HepG2 (cell line): ENCODE data around the gene GJD3. TPM values are rescaled to one million over a fixed set of nuclear protein-coding genes. Genes with fewer than 3 reads are reported as not detected.

Experiments
- AKAP8 ChIP-seq: sonication (generic); formaldehyde crosslinking; IDR thresholded peaks from 2 replicates; pipeline ENCODE4 v1.5.1; 2020; ENCODE audit warnings: mild to moderate bottlenecking, missing genetic modification reagents
- EP300 ChIP-seq, 3 experiments: sonication (generic) in 1 of 3; formaldehyde crosslinking in 1 of 3; IDR thresholded peaks; 2 replicates each; pipeline versions ENCODE4 v1.5.1 to v1.6.1; 2011 to 2020; ENCODE audit warnings: low read depth in 2 of 3, low read length in 2 of 3, borderline replicate concordance in 1 of 3, improper control_type of control experiment in 1 of 3, mild to moderate bottlenecking in 1 of 3, missing genetic modification reagents in 1 of 3, moderate library complexity in 1 of 3
- FOSL1 ChIP-seq: sonication (generic); formaldehyde crosslinking; IDR thresholded peaks from 2 replicates; pipeline ENCODE4 v1.9.0; 2021; ENCODE audit warnings: missing genetic modification reagents, borderline replicate concordance
- FOSL2 ChIP-seq: sonication (generic); formaldehyde crosslinking; IDR thresholded peaks from 2 replicates; pipeline ENCODE4 v1.4.0; 2020; ENCODE audit warnings: missing genetic modification reagents
- JUNB ChIP-seq: sonication (generic); formaldehyde crosslinking; IDR thresholded peaks from 2 replicates; pipeline ENCODE4 v1.8.0; 2022; ENCODE audit warnings: missing genetic modification reagents, mild to moderate bottlenecking, borderline replicate concordance
- MTA1 ChIP-seq: sonication (generic); formaldehyde crosslinking; IDR thresholded peaks from 2 replicates; pipeline ENCODE4 v1.4.0; 2020; ENCODE audit warnings: missing genetic modification reagents, mild to moderate bottlenecking, borderline replicate concordance
- MXI1 ChIP-seq: IDR thresholded peaks from 3 replicates; pipeline ENCODE4 v1.6.1; 2012; ENCODE audit warnings: low read depth, low read length, inconsistent platforms, borderline replicate concordance
- NFKB2 ChIP-seq: sonication (generic); formaldehyde crosslinking; IDR thresholded peaks from 2 replicates; pipeline ENCODE4 v1.4.0; 2020; ENCODE audit warnings: missing genetic modification reagents, borderline replicate concordance
- SAP130 ChIP-seq: IDR thresholded peaks from 2 replicates; pipeline ENCODE4 v1.6.1; 2016; ENCODE audit warnings: low read depth
- SRSF1 ChIP-seq: fragments of 200-400 bp; formaldehyde crosslinking; optimal IDR thresholded peaks from 2 replicates; pipeline ENCODE3; 2017; ENCODE audit warnings: mild to moderate bottlenecking, low read depth, low read length, moderate library complexity
- TEAD3 ChIP-seq: optimal IDR thresholded peaks from 2 replicates; pipeline ENCODE3; 2016; ENCODE audit warnings: borderline replicate concordance
- U2AF1 ChIP-seq: fragments of 200-400 bp; formaldehyde crosslinking; optimal IDR thresholded peaks from 2 replicates; pipeline ENCODE3; 2017; ENCODE audit warnings: mild to moderate bottlenecking, low read depth, low read length
- ZFAT ChIP-seq: sonication (generic); formaldehyde crosslinking; conservative IDR thresholded peaks from 2 replicates; pipeline ENCODE4 v1.8.1; 2023; ENCODE audit warnings: missing genetic modification reagents, inconsistent platforms
- ZFP41 ChIP-seq: sonication (generic); formaldehyde crosslinking; IDR thresholded peaks from 2 replicates; pipeline ENCODE4 v1.4.0; 2020; ENCODE audit warnings: mild to moderate bottlenecking, missing genetic modification reagents, borderline replicate concordance
- ZFYVE20 ChIP-seq: sonication (generic); formaldehyde crosslinking; IDR thresholded peaks from 2 replicates; pipeline ENCODE4 v1.8.0; 2023; ENCODE audit warnings: low read depth, mild to moderate bottlenecking, moderate library complexity, missing genetic modification reagents, borderline replicate concordance
- ZNF343 ChIP-seq: sonication (generic); formaldehyde crosslinking; IDR thresholded peaks from 2 replicates; pipeline ENCODE4 v1.4.0; 2020; ENCODE audit warnings: mild to moderate bottlenecking, missing genetic modification reagents
- ZNF589 ChIP-seq: sonication (generic); formaldehyde crosslinking; conservative IDR thresholded peaks from 2 replicates; pipeline ENCODE4 v1.8.0; 2022; ENCODE audit warnings: mild to moderate bottlenecking, moderate library complexity, missing genetic modification reagents
- ZNF83 ChIP-seq: sonication (generic); formaldehyde crosslinking; IDR thresholded peaks from 2 replicates; pipeline ENCODE4 v1.4.0; 2020; ENCODE audit warnings: missing genetic modification reagents, mild to moderate bottlenecking, borderline replicate concordance
- polyA plus RNA-seq, 8 experiments: library from polyadenylated mRNA; depleted of rRNA in 3 of 8; stranded (reverse) in 7 of 8; unstranded in 1 of 8; fragments of >200 nt; fragmentation: Illumina TruSeq in 4 of 8; extraction: Trizol in 4 of 8; gene quantifications; 2 replicates each; pipeline versions ENCODE4 v1.2.1 to v1.2.3, GENCODE V29; 2011 to 2016; ENCODE audit warnings: low read depth in 4 of 8, missing spikeins in 1 of 8, mixed read lengths in 1 of 8; ENCODE audit not compliant: insufficient read depth in 1 of 8
- total RNA-seq, 5 experiments: library from RNA; depleted of rRNA; stranded (reverse); fragments of >200 nt; fragmentation: Illumina TruSeq; extraction: Trizol; gene quantifications; 2 replicates each; pipeline ENCODE4 v1.2.3, GENCODE V29; 2016; ENCODE audit warnings: low read depth in 1 of 5
- TF ChIP-seq, protein P1 (sequence below): sonication (generic); formaldehyde crosslinking; IDR thresholded peaks from 2 replicates; pipeline ENCODE4 v1.5.1; 2020; ENCODE audit warnings: mild to moderate bottlenecking, missing genetic modification reagents, moderate library complexity
- TF ChIP-seq, protein P2 (sequence below): sonication (generic); formaldehyde crosslinking; IDR thresholded peaks from 2 replicates; pipeline ENCODE4 v1.8.0; 2022; ENCODE audit warnings: low read depth, missing genetic modification reagents
- TF ChIP-seq, protein P3 (sequence below): sonication (generic); formaldehyde crosslinking; IDR thresholded peaks from 2 replicates; pipeline ENCODE4 v1.9.0; 2022; ENCODE audit warnings: low read depth, missing genetic modification reagents
- TF ChIP-seq, protein P4 (sequence below): sonication (generic); formaldehyde crosslinking; IDR thresholded peaks from 2 replicates; pipeline ENCODE4 v1.4.0; 2020; ENCODE audit warnings: missing genetic modification reagents

The GJD3 gene
- total and polyA plus RNA-seq, 2 of the 13 experiments (the other 11 are each of a cell fraction or from before 2014, with no cell fraction given), result not detected

DNA sequence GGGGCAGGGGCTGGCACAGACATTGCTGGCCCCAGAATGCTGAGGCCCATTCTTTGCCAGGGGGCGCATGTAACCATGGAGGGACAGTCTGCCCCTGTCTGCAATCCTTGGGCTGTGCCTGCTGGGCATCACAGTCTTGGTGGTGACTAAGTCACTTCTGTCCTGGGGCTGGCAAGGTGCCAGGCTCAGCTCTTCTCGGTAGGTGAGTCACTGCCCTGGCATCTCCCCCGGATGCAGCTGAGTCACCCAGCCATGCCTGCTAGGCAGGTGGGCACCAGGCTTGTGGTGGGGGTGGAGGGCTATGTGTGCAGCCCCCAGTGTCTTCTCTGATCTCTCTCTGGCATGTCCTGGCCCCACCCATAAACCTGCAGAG, 50.0 kb downstream of the GJD3 start (continued):
- TF ChIP-seq, protein P1, sequence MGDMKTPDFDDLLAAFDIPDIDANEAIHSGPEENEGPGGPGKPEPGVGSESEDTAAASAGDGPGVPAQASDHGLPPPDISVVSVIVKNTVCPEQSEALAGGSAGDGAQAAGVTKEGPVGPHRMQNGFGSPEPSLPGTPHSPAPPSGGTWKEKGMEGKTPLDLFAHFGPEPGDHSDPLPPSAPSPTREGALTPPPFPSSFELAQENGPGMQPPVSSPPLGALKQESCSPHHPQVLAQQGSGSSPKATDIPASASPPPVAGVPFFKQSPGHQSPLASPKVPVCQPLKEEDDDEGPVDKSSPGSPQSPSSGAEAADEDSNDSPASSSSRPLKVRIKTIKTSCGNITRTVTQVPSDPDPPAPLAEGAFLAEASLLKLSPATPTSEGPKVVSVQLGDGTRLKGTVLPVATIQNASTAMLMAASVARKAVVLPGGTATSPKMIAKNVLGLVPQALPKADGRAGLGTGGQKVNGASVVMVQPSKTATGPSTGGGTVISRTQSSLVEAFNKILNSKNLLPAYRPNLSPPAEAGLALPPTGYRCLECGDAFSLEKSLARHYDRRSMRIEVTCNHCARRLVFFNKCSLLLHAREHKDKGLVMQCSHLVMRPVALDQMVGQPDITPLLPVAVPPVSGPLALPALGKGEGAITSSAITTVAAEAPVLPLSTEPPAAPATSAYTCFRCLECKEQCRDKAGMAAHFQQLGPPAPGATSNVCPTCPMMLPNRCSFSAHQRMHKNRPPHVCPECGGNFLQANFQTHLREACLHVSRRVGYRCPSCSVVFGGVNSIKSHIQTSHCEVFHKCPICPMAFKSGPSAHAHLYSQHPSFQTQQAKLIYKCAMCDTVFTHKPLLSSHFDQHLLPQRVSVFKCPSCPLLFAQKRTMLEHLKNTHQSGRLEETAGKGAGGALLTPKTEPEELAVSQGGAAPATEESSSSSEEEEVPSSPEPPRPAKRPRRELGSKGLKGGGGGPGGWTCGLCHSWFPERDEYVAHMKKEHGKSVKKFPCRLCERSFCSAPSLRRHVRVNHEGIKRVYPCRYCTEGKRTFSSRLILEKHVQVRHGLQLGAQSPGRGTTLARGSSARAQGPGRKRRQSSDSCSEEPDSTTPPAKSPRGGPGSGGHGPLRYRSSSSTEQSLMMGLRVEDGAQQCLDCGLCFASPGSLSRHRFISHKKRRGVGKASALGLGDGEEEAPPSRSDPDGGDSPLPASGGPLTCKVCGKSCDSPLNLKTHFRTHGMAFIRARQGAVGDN (CRISPR knock-in tag), result peak; percentile 34; the same call in 1 of the 2 replicates
- TF ChIP-seq, protein P2, sequence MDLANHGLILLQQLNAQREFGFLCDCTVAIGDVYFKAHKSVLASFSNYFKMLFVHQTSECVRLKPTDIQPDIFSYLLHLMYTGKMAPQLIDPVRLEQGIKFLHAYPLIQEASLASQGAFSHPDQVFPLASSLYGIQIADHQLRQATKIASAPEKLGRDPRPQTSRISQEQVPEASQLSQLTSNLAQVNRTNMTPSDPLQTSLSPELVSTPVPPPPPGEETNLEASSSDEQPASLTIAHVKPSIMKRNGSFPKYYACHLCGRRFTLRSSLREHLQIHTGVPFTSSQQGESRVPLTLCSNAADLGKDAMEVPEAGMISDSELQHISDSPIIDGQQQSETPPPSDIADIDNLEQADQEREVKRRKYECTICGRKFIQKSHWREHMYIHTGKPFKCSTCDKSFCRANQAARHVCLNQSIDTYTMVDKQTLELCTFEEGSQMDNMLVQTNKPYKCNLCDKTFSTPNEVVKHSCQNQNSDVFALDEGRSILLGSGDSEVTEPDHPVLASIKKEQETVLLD, result no peak
- TF ChIP-seq JUNB (CRISPR knock-in tag) (peak; percentile 38; the same call in 1 of the 2 replicates), U2AF1 (no peak), ZNF343 (CRISPR knock-in tag) (no peak), FOSL1 (CRISPR knock-in tag) (peak; percentile 54), SAP130 (CRISPR knock-in tag) (peak; percentile 41), EP300 (IDR thresholded peaks at IDR 0.05; ENCODE audit: low read depth in 2 of 2, low read length in 2 of 2) (peak in 1 of 2 experiments; percentile 19; a peak in 1 of 4 replicates), EP300 (CRISPR knock-in tag; IDR thresholded peaks at IDR 0.05; ENCODE audit: borderline replicate concordance) (no peak; the same call in 1 of the 2 replicates), NFKB2 (CRISPR knock-in tag) (no peak), ZFAT (CRISPR knock-in tag) (no peak), ZFYVE20 (CRISPR knock-in tag) (no peak), SRSF1 (no peak), FOSL2 (CRISPR knock-in tag) (peak; percentile 98), MXI1 (0 out of 3 replicates have a peak, but pooled peaks have one; percentile 45), TEAD3 (CRISPR knock-in tag) (peak; percentile 76), ZNF589 (CRISPR knock-in tag) (no peak), ZFP41 (CRISPR knock-in tag) (no peak), MTA1 (CRISPR knock-in tag) (0 out of 2 replicates have a peak, but pooled peaks have one; percentile 37), ZNF83 (CRISPR knock-in tag) (no peak), AKAP8 (CRISPR knock-in tag) (no peak)
- TF ChIP-seq, protein P3, sequence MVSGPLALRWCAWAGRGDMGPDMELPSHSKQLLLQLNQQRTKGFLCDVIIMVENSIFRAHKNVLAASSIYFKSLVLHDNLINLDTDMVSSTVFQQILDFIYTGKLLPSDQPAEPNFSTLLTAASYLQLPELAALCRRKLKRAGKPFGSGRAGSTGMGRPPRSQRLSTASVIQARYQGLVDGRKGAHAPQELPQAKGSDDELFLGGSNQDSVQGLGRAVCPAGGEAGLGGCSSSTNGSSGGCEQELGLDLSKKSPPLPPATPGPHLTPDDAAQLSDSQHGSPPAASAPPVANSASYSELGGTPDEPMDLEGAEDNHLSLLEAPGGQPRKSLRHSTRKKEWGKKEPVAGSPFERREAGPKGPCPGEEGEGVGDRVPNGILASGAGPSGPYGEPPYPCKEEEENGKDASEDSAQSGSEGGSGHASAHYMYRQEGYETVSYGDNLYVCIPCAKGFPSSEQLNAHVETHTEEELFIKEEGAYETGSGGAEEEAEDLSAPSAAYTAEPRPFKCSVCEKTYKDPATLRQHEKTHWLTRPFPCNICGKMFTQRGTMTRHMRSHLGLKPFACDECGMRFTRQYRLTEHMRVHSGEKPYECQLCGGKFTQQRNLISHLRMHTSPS (CRISPR knock-in tag), result peak; percentile 96
- TF ChIP-seq, protein P4, sequence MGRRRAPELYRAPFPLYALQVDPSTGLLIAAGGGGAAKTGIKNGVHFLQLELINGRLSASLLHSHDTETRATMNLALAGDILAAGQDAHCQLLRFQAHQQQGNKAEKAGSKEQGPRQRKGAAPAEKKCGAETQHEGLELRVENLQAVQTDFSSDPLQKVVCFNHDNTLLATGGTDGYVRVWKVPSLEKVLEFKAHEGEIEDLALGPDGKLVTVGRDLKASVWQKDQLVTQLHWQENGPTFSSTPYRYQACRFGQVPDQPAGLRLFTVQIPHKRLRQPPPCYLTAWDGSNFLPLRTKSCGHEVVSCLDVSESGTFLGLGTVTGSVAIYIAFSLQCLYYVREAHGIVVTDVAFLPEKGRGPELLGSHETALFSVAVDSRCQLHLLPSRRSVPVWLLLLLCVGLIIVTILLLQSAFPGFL (CRISPR knock-in tag), result no peak
